B cell (primary cell): ENCODE data around the gene CAMTA1.

ENCODE experiments used
- CTCF ChIP-seq: fragments of 200-600 bp; IDR thresholded peaks from one replicate; pipeline ENCODE4 v1.8.0; 2022; ENCODE audit warnings: antibody characterized with exemption, mild to moderate bottlenecking
- EZH2 ChIP-seq: IDR thresholded peaks from 2 replicates; pipeline ENCODE4 v1.6.1; 2012; ENCODE audit warnings: borderline replicate concordance, low read depth, mild to moderate bottlenecking, moderate library complexity, low read length; ENCODE audit not compliant: insufficient read depth, poor library complexity, severe bottlenecking

GRCh38 chr1:7045897-7046296 lies 260.6 kb downstream of the CAMTA1 start:
- TF ChIP-seq EZH2 (no peak), CTCF (no peak)
